ENCODE measurements around the gene TBXT.
"Not testable (repeated sequence)": the region's sequence is repeated elsewhere in the genome, so short reads cannot be mapped to it uniquely, and the experiment has no call there.

TBXT gene

DNA sequence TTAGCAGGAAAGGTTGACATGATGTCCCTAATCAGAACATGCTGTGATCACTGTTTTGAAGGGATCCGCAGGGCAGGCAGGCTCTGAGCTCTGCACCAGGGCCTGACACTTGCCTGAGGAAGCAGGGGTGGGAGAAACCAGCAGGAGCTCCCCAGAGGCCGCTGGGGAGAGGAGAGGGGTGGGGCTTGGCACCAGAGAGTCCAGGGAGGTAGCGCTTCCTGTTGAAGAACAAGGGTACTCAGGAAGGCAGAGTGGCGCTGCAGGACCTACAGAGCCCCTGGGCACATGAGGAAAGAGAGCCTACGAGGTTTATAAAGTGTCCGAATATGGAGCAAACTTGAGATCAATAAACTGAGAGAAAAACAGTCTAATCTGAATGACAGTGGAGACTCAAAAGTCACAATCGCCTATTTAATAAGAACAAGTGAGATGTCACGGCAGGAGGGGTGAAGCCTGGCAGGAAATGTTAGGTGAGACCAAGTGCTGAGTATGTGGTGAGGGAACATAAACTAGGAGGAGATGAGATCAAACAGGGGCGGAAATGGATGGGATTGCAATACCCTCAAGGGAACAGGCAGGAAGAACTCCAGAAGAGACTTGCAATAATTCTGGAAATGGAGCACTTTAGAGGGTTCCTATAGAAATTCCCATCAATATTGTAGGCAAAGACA is 5.8 kb upstream of the TBXT start:
- no peak for DNase-seq (ENCODE audit: low read depth in 2 of 2, low spot score in 1 of 2)

DNA sequence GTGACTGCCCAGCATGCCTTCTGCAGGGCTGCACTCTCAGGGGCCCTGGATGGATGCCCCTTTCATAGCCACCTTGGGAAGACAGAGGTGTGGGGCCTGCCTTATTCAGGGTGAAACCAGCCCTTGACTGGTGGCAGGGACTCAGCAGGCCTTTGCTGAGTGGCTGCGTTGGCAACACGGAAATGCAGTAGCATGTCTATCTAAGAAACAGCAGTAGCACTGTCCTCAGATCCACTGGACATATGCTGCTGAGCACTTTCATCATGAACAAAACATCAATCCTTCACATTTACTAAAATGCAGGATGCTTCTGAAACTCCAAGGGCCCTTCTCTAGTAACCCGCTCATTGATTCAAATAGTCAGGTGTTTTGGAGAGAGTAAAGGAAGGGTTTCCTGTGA is 4.9 kb upstream of the TBXT start:
- DNase-seq (ENCODE audit: low read depth in 2 of 2, low spot score in 1 of 2) = no peak

DNA sequence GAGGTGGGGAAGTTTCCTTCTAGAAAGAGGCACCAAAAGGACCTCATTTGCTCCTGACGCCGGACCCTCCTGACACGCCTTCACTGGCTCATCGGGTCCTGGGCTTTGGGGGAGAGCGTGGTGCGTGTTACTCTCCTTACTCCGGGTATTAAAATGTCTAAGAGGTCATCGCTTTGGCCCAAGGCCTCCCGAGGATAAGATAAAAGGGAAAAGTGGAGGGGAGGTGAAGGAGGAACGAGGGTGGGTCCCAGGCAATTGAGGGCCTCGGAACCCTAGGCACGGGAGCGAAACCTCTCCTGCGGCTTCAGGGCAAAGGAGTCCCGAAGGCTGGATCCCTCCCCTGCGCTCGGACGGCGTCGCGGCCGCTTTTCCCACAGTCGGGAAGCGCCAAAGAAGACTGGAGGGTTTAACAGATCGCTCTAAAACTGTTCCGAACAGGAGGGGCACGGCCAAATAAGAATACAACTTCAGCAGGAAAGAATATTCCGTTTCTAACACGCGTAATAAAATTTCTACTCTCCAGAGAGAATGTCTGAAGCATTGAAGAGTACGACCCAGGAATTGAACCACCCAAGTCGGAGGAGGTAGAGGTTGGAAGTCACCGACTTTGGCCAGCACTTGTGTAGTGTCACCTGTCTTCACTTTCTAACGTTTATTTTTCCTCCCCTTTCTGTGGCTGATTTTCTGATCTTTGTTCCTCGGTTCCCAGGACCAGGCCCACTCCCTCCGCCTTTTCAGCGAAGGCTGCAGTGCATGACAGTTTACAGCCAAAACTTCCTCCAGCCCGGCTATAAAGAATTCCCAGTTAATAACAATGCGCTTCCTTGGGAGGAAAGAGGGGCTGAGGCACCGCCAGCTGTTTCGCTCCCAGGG is 2.1 kb upstream of the TBXT start:
- DNase-seq (ENCODE audit: low read depth in 2 of 2, low spot score in 1 of 2) = no peak

DNA sequence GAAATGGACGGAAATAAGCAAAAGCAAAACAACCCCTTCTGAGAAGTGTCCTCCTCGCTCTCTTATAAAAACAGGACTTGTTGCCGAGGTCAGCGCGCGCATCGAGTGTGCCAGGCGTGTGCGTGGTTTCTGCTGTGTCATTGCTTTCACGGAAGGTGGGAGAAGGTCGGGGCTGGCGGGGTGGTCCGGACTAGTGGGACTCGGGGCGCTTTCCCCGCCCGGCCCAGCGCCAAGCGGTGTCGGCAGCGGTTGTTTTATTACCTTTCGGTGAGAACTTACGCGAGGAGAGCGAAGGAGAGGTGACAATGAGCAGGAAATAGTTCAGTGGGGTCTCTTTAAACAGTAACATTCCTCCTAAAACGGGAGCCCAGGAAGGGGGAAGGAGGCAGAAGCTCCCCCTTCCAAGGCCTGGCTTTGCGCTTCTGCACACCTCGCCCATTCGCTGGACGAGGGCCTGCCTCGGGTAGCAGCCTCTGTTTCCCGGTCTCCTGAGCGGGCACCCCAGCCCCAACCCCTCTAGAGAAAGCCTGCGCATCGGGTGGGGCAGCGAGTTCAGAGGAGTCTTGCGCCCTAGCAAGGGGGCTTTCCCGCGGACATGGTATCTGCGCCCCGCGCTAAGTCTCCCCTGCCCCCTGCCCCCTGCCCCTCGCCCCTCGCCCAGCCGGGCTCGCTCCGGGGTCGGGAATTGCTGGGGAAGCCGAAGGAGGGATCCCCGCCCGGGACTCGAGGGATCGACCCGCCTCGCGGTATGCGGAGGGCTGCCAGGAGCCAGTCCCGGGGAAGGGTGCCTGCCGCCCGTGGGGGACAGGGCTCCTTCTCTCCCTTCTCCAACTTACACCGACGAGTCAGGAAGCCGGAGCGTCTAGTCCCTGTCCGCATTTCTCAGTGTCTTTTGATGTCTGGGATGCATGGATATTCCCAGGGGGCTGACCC is 1.2 kb upstream of the TBXT start:
- DNase-seq (ENCODE audit: low read depth in 2 of 2, low spot score in 1 of 2) = no peak

DNA sequence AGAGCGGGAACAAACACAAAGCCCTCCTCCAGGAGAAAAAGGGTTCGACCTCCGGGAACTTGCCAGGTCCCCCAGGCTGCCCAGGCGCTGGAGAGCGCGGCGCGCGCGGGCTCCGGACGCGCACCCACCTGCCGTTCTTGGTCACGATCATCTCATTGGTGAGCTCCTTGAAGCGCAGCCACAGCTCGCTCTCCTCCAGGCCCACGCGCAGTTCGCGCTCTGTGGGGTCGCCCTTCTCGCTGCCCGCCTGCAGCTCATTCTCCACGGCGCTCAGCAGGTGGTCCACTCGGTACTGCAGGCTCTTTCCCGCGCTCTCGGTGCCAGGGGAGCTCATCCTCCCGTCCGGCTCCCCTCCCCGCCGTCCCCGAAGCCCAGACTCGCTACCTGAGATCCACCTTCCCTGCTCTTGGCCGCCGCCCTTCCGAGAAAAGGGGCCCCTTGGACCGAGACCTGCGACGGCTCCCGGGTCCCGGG is 356 bp downstream of the TBXT start:
- DNase-seq (ENCODE audit: low read depth in 2 of 2, low spot score in 1 of 2) = no peak

DNA sequence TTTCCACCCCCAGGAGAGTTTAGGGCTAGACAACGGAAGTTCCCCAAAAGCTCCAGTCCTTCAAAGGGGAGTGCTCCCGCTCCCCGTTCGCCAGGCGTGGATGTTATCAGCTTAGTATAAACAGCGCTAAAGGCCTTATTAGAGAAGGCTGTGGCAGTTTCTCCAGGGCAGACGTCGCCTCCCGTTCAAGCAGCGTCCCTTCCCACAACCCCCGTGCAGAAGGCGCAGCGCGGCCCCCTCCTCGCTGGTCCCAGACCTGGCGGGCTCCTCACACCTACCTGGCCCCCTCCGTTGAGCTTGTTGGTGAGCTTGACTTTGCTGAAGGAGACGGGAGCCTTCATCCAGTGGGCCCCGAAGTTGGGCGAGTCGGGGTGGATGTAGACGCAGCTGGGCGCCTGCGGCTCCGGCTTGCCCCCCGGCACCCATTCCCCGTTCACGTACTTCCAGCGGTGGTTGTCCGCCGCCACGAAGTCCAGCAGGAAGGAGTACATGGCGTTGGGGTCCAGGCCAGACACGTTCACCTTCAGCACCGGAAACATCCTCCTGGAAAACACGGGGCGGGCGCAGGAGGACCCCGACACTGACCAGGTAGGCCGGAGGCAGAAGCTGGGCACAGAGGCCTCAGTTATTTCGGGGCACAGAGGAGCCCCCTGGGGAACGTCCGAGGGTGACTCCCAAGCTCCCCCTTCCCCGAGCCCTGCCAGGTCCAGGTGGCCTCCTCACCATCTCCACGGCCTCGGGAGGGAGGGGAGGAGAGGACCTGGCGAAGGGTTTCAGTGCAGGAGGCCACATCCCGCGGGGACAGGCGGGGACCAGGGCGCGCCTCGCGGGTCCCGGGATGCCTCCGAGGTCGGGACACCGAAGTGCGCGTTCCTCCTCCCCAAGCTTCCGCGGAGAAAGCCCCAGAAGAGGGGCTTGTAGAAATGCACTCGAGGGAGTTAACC is 1.1 kb downstream of the TBXT start:
- DNase-seq (ENCODE audit: low read depth in 2 of 2, low spot score in 1 of 2) = no peak

DNA sequence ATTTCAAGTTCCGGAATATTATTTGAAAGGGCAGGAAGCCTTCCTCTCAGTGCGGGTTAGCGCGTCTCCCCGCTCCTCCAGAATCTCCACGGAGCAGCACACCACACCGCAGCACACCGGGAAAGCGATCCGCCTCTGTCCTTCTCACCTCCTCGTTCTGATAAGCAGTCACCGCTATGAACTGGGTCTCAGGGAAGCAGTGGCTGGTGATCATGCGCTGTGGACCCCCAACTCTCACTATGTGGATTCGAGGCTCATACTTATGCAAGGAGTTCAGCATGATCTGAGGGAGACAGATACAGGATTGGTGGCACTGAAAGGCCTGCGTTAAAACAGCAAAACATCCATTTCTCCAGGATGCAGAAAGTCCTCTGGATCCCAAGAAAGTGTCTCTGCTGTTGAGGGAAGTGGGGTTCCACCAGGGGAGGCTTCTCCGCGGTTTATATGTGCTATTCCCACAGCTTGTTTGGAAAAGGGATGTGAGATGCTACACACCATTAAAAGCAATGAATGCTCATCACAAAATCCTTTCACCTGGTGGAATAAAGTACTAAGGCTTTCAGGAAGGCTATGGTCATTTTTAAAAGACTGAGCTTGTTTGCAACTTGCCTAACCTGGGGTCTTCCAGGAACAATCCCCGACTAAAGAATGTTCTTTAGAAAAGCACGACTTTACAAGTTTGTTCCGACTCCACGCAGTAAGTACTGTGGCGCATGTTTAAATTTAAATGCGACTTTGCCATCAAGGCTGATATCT is 1.9 kb downstream of the TBXT start:
- no peak for DNase-seq (ENCODE audit: low read depth in 2 of 2, low spot score in 1 of 2)

DNA sequence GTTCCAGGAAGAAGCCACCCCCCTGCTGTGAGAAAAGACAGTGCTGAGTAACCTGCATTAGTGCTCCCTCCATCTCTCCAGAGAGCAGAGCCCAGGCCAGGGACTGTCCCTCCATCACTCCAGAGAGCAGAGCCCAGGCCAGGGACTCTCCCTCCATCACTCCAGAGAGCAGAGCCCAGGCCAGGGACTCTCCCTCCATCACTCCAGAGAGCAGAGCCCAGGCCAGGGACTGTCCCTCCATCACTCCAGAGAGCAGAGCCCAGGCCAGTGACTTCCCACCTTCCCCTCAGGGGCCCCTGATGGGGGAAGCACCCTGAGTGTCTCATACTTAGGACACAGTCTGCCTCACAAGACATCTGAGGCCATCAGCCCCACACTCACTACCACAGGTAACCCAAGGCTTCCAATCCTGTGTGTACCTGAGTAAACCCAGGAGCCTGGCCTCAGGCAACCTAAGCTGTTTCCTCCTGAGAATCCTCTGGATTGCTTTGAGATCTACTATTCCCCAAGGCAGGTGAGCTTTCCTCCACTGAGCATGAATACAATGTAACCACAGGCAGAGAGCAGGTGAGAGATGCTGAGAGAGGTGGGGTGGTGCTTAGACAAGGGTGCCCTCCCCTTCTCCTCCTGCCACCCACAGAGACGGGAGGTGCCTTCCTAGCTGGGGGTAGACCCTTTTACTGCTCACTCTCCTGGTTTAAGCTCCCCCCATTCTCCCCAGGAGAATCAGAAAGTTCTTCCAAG is 4.9 kb downstream of the TBXT start:
- DNase-seq (ENCODE audit: low read depth in 2 of 2, low spot score in 1 of 2) = no peak

DNA sequence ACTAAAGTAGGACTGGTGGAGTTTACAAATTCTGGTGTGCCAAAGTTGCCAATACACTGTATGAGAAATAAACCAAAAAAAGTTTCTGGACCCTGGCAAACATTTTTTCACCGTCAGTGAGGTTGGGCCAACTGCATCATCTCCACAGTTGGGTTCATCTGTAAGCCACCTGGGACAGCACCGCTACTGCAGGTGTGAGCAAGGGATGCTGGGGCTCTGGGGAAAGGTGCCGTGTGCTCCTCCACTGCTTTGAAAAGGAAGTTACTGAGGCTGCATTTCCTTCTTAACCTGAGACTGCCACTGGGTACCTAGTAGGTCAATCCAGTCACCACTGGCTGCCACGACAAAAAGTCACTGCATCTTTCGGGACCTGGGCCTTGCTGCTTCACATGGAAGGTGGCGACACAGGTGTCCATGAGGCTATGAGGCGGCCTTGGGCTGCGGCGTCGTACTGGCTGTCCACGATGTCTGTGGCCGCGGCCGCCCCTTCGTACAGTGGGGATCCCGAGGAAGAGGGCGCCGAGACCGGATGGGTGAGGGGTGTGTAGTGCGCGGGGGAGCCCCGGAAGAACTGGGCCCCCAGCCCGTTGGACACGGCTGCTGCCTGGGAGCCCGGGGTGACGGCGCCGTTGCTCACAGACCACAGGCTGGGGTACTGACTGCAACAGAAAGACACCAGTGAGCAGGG is 9.6 kb downstream of the TBXT start:
- no peak for DNase-seq (ENCODE audit: low read depth in 2 of 2, low spot score in 1 of 2)

DNA sequence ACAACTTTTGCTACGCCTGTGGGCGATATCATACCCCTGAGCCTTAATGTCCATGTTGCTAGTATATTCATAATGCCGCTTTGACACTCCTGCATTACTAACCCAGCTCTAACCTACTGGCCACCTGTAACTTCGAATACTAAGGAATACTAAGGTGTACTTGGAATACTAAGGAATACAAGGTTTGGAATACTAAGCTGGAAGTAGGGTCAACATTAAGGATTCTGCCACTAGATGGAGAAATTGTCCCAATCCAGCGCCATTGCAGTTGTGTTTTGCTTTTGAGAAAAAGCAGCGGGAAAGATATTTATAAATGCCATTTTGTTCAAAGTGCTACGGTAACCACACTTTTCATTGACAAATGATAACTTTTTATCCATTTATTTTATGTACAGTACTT is 10.7 kb downstream of the TBXT start:
- DNase-seq (ENCODE audit: low read depth in 2 of 2, low spot score in 1 of 2) = no peak

DNA sequence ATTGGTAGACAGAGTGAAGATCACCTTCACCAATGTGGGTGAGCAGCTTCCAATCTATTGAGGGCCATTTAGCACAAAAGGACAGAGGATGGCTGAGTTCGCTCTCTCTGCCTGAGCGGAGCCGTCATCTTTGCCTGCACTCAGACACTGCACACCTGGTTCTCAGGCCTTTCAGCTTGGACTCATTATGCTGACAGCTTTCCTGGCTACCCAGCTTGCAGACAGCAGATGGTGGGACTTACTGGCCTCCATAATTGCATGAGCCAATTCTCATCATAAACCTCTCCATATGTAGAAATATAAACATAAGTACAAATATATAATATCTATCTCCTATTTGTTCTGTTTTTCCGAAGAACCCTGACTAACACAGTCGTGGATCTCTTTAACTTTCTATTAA is 13.7 kb downstream of the TBXT start:
- DNase-seq (ENCODE audit: low read depth in 2 of 2, low spot score in 1 of 2) = no peak

DNA sequence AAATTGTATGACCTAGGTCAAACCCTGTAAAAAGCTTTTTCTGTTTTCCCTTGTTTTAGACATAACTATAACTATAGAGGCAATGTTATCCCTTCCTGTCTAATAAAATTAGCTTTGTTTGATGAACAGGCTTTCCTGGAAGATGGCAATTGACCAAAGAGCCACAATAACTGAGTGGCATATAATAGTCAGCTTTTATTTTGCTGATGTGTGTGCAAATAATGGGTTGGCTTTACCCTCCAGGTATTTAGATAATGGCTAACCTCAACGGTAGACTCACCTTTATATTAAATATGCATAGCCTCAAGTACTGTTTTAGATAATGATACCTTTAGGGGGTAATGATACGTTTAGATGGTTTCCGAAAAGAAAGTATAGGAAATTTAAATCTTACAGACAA is 15.0 kb downstream of the TBXT start:
- no peak for DNase-seq (ENCODE audit: low read depth in 2 of 2, low spot score in 1 of 2)

DNA sequence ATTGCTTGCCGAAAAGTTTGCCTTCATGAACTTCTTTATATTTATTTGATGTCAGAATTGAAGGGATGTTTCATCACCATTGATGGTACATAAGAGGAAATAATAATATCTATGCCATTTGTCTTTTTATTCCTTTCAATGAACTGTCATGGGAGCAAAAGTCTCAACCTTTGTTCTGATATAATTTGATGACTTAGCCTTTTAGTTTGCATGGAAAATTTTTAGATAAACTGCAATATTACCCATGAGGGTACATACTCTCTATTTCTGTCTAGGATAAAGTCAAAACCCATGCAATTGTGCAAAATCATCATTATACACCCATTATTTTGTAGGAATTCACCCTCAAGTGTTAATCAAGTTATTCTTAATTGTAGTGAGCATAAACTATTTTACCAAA is 15.9 kb downstream of the TBXT start:
- no peak for DNase-seq (ENCODE audit: low read depth in 2 of 2, low spot score in 1 of 2)

DNA sequence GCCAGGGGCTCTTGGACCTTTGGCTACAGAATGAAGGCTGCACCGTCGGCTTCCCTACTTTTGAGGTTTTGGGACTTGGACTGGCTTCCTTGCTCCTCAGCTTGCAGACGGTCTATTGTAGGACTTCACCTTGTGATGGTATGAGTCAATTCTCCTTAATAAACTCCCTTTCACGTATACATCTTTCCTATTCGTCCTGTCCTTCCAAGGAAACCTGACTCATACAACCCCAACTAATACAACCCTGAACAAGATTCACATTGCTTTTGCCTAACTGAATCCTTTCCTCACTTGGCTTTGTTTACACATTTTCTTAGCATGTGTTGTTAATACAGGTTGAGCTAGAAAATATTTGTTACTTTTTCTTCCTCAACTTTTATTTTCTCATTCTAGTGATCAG is 21.9 kb downstream of the TBXT start:
- no peak for DNase-seq (ENCODE audit: low read depth in 2 of 2, low spot score in 1 of 2)

DNA sequence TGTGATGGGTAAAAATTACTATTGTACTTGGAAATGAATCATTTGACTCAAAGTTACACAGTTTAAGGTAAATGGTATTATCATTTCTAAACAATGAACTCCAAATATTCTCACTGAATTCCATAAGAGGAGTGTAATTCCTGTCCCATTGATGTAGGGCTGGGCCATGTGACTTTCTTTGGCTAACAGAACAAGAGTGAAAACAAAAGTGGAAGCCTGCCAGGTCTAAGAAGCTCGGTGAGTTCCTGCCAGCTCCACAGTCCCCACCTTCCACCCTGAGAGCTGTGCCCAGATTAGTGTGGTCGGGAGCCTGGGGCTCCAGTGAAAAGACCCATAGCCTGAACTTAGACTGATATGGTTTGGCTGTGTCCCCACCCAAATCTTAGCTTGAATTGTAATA is 24.6 kb downstream of the TBXT start:
- no peak for DNase-seq (ENCODE audit: low read depth in 2 of 2, low spot score in 1 of 2)

DNA sequence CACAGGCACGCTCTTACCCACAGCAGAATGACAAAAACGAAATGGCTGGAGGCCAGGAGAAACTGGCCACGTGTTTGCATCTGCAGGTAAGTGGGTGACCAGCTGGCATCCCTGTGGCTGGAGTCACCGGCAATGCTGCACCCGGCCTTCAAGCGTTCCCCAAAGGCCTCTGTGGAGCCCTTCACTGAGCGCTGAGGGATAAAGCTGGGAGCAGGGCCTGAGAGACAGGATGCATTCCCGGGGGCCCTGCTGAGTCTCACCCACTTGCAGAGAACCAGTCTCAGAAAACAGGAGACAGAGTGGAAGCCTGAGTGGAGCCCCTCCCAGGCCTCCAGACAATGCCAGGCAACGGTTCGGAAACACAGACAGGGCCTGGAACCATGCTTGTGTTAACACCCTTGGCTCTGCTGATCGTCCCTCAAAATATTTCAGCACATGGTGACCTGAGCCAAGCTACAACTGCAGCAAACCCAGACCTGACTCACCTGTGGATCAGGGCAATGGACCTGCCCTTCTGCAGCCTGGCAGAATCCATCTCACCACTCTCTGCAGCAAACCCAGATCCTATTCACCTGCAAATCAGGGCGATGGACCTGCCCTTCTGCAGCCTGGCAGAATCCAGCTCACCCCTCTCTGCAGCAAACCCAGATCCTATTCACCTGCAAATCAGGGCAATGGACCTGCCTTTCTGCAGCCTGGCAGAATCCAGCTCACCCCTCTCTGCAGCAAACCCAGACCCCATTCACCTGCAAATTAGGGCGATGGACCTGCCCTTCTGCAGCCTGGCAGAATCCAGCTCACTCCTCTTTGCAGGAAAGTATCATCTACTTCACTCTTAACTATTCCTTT is 39.8 kb downstream of the TBXT start:
- DNase-seq (ENCODE audit: low read depth in 2 of 2, low spot score in 1 of 2) = no peak

DNA sequence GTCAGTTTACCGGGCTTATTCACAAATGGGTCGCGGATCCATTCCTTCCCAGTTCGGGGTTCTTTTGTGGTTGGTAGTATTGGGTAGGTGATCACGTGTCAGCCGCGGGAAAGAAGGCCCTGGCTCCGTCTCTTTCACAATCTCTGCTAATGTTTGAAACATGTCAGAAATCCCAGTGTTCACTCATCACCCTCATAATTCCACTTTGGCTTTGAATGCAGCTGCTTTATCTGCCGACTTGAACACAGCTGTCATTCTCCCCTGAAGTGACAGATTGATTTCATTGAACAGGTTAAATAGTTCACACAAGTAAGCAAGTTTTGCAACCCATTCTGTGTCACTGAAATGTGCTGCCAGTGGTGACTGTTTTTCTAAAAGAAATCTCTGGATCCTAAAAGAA is 44.5 kb downstream of the TBXT start:
- DNase-seq (ENCODE audit: low read depth in 2 of 2, low spot score in 1 of 2) = not testable (repeated sequence)

DNA sequence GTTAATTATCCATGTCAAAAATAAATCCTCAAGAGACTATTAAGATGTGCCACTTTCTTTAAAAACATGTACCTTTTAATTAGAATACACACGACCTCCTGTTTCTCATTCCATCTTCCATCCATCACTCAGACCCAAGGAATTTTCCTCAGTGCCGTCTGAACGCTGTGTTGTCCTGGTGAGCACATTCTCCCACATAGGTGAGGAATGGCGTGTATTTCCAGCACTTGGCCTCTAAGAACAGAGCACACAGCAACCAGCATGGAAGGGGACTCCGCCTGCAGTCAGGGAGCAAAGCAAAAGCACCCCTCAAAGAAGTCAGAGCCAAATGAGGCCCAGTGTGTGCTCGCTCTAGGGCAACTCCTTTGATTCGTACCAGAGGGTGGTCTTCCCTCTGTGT is 45.9 kb downstream of the TBXT start:
- DNase-seq (ENCODE audit: low read depth in 2 of 2, low spot score in 1 of 2) = no peak

Data from stimulated activated CD8-positive, alpha-beta memory T cell treated with anti-CD3 and anti-CD28 coated beads, Interleukin-4, amount 100 ng/mL, for 1 hour (primary cell).